ENCODE data around the gene SERPIND1. TPM values are rescaled to one million over a fixed set of nuclear protein-coding genes. Genes with fewer than 3 reads are reported as not detected.

Gene SERPIND1
- total and polyA plus RNA-seq, 10 of the 15 experiments (the other 5 are each of a cell fraction or from before 2014, with no cell fraction given), result 0.08 to 0.85 (median 0.38) TPM; not detected in 1

DNA sequence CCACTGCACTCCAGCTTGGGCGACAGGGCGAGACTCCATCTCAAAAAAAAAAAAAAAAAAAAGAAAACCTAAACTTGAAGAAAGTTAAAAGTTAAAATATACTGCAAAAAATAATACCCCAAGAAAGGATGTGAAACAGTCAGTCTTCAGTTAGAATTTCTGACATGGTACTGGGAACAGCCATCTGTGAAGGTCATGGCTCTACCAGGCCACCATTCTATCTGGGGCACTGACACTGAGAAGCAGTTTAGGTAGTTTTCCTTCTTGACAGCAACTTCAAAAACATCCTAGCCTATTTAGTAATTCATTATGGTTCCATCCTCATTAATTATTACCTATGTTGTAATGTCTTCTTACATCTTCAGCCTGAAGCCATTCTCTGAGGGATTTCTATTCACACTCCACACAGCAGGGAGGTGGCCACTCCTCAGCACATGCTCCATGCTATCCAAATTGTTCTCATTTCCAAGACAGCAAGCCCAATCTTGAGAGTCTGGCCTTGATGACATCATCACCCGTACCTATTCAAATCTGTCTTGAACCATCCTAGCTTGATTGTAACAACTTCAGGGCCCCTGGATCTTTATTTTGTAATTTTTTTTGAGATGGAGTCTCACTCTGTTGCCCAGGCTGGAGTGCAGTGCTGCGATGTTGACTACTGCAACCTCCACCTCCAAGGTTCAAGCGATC lies 38.2 kb downstream of the SERPIND1 start (continued):
- no peak for TF ChIP-seq PAX5 (IDR thresholded peaks at IDR 0.05; ENCODE audit: borderline replicate concordance, low read depth, low read length)

DNA sequence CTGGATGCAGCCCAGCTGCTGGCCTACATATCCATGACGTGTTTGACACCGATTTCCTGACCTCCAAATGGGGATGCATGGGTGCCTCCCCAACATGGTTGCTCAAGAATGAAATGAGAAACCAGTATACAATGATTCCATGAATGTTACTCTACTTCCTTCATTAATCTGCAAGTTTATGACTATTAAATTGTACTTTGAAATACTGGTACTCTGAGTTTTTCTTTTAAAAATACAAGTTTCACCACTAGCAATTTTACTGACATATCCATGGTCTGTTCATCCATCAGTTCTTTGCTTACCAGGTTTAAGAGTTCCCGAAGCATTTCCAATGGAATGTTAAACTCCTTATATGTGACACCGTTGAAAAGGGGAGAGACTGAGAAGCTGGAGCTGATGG lies 39.1 kb downstream of the SERPIND1 start:
- Histone ChIP-seq H3K4me2 (ENCODE audit: control insufficient read depth, insufficient read depth) (no peak overlapping the region), H3K27ac (ENCODE audit: control insufficient read depth, insufficient read depth) (no peak overlapping the region), H3K4me3 (no peak overlapping the region), H3K4me1 (ENCODE audit: control insufficient read depth, insufficient read depth, low read length) (no peaks in the 10 kb centered on the region), H3K36me3 (ENCODE audit: control insufficient read depth in 2 of 2, insufficient read depth in 2 of 2, low read length in 1 of 2) (peaks cover 4 to 5% of the 10 kb centered on the region in 2 experiments; a peak in 2 of 4 replicates), H2AFZ (ENCODE audit: control insufficient read depth, low read depth, low read length) (no peak overlapping the region), H3K79me2 (ENCODE audit: control insufficient read depth, insufficient read depth, low read length) (no peaks in the 10 kb centered on the region), H3K9me3 (replicated peaks; ENCODE audit: control insufficient read depth, insufficient read depth, low read length) (no peaks in the 10 kb centered on the region), H4K20me1 (ENCODE audit: control insufficient read depth, insufficient read depth) (no peaks in the 10 kb centered on the region), H3K9ac (ENCODE audit: control insufficient read depth, insufficient read depth, low read length) (no peak overlapping the region), H3K27me3 (replicated peaks in 1 of 2; ENCODE audit: control insufficient read depth in 2 of 2, insufficient read depth in 2 of 2, low read length in 1 of 2) (no peaks in the 10 kb centered on the region)
- ChIA-PET RAD21 (ENCODE audit: unreplicated experiment) (no interaction called here), SMC1A (ENCODE audit: uncharacterized antibody, unreplicated experiment) (no interaction called here), CTCF (no interaction called here), POLR2A (interaction anchor here (0.5 kb wide), 1 partner anchor 42 kb away, joined by 3 read pairs; no protein-coding TSS in a partner anchor)
- intact Hi-C loops (cut with micrococcal nuclease; ENCODE audit: unreplicated experiment), result no loop called here
- 92% methylated on average over 4 of the region's 4 CpGs for WGBS (ENCODE audit: insufficient coverage, insufficient replicate concordance, low lambda C conversion rate, missing lambda C conversion rate)
- in situ Hi-C loops (cut with MboI), result no loop called here
- FAIRE-seq (no peak), ATAC-seq (no peak), DNase-seq (ENCODE audit: low read depth, low spot score) (no peak)
- TF ChIP-seq KAT2A (conservative IDR thresholded peaks at IDR 0.05; ENCODE audit: control insufficient read depth, low read depth, low read length) (no peak), SMARCA5 (IDR thresholded peaks at IDR 0.05) (no peak), RB1 (IDR thresholded peaks at IDR 0.05; ENCODE audit: borderline replicate concordance) (no peak), TARDBP (IDR thresholded peaks at IDR 0.05; ENCODE audit: borderline replicate concordance) (no peak), CBFB (IDR thresholded peaks at IDR 0.05; ENCODE audit: low read depth) (no peak), POLR2A (IDR thresholded peaks at IDR 0.05; ENCODE audit: low read depth, low read length) (no peak), NFYA (IDR thresholded peaks at IDR 0.05; ENCODE audit: borderline replicate concordance, low read depth, low read length) (no peak), NR2F1 (conservative IDR thresholded peaks at IDR 0.05) (no peak), WRNIP1 (IDR thresholded peaks at IDR 0.05; ENCODE audit: borderline replicate concordance, low read depth, low read length) (no peak), NFXL1 (IDR thresholded peaks at IDR 0.05; ENCODE audit: borderline replicate concordance) (no peak), CHD2 (IDR thresholded peaks at IDR 0.05; ENCODE audit: borderline replicate concordance, low read depth, low read length) (no peak), EED (IDR thresholded peaks at IDR 0.05; ENCODE audit: low read depth) (no peak)
- BruUV-seq (replicated peaks), result no TSS peak

Measured in GM12878 (cell line).